NCI-H510A treated with DMSO at 0.1 percent for 48 hours (cell line): ENCODE results near the gene AFTPH.
A peak's percentile ranks its signal among the peaks of the same experiment; 100 is the strongest.

Experiments
- DNase-seq: peaks from one replicate; lab custom pipeline; 2025; lab: John Stamatoyannopoulos, UW

AFTPH gene

GRCh38 chr2:64587561-64587960 lies 63.4 kb downstream of the AFTPH start:
- DNase-seq = no peak

GRCh38 chr2:64591188-64591587 lies 67.1 kb downstream of the AFTPH start:
- no peak for DNase-seq

- DNase-seq = no peak
These were observed 69.0 kb downstream of the AFTPH start for GRCh38 chr2:64593035-64593655.

- DNase-seq = no peak
These were observed 70.3 kb downstream of the AFTPH start for GRCh38 chr2:64594226-64594989.

GRCh38 chr2:64595397-64596176 lies 71.5 kb downstream of the AFTPH start:
- DNase-seq = peak; percentile 16

- no peak for DNase-seq
These were observed 74.1 kb downstream of the AFTPH start for GRCh38 chr2:64598226-64598625.

GRCh38 chr2:64599469-64599868 lies 75.3 kb downstream of the AFTPH start:
- no peak for DNase-seq

GRCh38 chr2:64601034-64601754 lies 77.1 kb downstream of the AFTPH start:
- DNase-seq = no peak

GRCh38 chr2:64601785-64602391 lies 77.8 kb downstream of the AFTPH start:
- DNase-seq = no peak

GRCh38 chr2:64602436-64602835 lies 78.3 kb downstream of the AFTPH start:
- no peak for DNase-seq

GRCh38 chr2:64604155-64604554 lies 80.0 kb downstream of the AFTPH start:
- no peak for DNase-seq

GRCh38 chr2:64605026-64605471 lies 80.9 kb downstream of the AFTPH start:
- DNase-seq = no peak

GRCh38 chr2:64605991-64606478 lies 81.9 kb downstream of the AFTPH start:
- no peak for DNase-seq

- no peak for DNase-seq
These were observed 82.6 kb downstream of the AFTPH start for GRCh38 chr2:64606479-64607363.

GRCh38 chr2:64607381-64608304 lies 83.5 kb downstream of the AFTPH start:
- peak; percentile 63 for DNase-seq

GRCh38 chr2:64608867-64609226 lies 84.7 kb downstream of the AFTPH start:
- DNase-seq = no peak

GRCh38 chr2:64609227-64609941 lies 85.3 kb downstream of the AFTPH start:
- no peak for DNase-seq

- DNase-seq = no peak
These were observed 85.8 kb downstream of the AFTPH start for GRCh38 chr2:64609942-64610281.

GRCh38 chr2:64610316-64610855 lies 86.3 kb downstream of the AFTPH start:
- DNase-seq = no peak
